Measurements from ENCODE around the gene IGSF23.
"Not testable (repeated sequence)": the region's sequence is repeated elsewhere in the genome, so short reads cannot be mapped to it uniquely, and the experiment has no call there.

Gene IGSF23

GRCh38 chr19:44664976-44665375 is 51.6 kb downstream of the IGSF23 start:
- no peak for DNase-seq (ENCODE audit: low read depth in 2 of 2)

DNA sequence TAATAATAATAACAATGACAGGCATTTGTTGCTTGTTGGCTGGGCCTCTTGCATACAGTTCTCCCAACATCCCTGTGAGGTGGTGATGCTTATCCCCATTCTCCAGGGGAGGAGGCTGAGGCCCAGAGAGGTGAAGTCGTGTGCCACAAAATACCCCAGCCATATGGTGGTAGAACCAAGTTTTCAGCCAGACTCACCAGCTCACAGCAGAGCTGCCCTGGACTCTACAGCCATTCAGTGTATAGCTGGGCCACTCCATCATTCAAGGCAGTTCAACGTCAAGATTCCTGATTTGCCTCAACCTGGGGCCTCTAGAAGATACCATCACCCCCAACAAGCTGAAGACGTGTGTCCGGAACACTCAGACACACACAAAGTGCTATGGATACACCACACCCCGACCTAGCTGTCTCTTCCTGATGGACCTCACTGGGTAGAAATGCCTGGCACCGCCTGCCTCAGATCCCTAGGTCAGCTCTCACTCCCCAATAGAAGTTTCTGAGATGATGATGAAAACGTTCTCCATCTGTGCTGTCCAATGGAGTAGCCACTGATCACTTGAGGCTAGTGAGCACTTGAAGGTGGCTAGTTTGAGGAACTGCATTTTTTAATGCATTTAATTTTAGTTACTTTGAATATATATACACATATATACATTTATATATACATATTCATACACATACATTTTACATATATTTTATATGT is 53.6 kb downstream of the IGSF23 start:
- DNase-seq (ENCODE audit: low read depth in 2 of 2): no peak

GRCh38 chr19:44668985-44669764 is 55.8 kb downstream of the IGSF23 start:
- no peak for DNase-seq (ENCODE audit: low read depth in 2 of 2)

DNA sequence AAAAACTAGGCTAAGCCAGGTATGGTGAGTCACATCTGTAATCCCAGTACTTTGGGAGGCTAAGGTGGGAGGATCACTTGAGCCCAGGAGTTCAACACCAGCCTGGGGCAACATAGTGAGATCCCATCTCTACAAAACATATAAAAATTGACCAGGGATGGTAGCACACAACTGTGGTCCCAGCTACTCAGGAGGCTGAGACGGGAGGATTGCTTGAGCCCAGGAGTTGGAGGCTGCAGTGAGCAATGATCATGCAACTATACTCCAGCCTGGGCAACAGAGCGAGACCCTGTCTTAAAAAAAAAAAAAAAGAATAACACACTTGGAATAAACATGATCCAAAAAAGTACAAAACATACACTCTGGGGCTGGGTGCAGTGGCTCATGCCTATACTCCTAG is 56.7 kb downstream of the IGSF23 start:
- DNase-seq (ENCODE audit: low read depth in 2 of 2): not testable (repeated sequence)

GRCh38 chr19:44671400-44671799 is 58.0 kb downstream of the IGSF23 start, which contains the start of gene CEACAM19:
Gene CEACAM19, plus strand, starts transcription at chr19:44671482. Its CDS starts 450 bp downstream, at chr19:44671932.
- DNase-seq (ENCODE audit: low read depth in 2 of 2): no peak

DNA sequence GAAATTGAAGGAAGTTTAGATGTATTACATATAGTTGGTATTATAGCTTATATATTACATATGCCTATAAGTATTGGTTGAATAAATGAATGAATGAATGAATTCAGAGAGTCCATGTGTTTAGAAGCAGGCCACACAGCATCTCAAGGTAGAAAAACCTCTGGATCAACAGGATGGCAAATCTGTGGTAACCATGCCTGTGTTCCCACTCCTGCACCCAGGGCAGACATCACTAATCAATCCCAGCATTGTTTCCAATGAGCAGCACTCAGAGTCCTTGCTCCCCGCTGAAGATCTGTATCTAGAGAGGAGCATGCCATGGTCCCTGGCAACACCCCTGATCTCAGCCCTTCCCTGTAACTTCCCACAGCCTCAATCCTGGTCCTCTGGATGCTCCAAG is 58.9 kb downstream of the IGSF23 start:
- DNase-seq (ENCODE audit: low read depth in 2 of 2): no peak

- no peak for DNase-seq (ENCODE audit: low read depth in 2 of 2)
These were observed 60.1 kb downstream of the IGSF23 start for GRCh38 chr19:44673510-44673909.

- DNase-seq (ENCODE audit: low read depth in 2 of 2): no peak
These were observed 62.2 kb downstream of the IGSF23 start for GRCh38 chr19:44675521-44675920.

- no peak for DNase-seq (ENCODE audit: low read depth in 2 of 2)
These were observed 63.9 kb downstream of the IGSF23 start for GRCh38 chr19:44677019-44677811.

DNA sequence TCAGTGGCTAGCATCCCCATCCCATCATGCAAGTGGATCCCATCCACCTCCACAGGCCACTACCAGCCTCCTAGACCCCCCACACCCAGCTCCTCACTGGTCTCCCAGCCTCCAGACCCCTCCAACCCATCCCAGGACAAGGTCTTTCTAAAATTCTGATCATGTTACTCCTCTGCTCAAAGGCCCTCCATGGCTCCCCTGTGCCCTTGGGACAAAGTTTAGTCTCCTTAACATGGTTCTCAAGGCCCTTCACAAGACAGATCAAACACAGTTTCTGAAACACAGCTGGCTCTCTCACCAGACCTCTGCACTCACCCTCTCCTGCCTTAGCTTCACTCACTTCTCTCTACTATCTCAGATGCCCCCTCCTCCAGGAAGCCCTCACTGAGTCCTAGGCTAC is 67.2 kb downstream of the IGSF23 start:
- no peak for DNase-seq (ENCODE audit: low read depth in 2 of 2)

DNA sequence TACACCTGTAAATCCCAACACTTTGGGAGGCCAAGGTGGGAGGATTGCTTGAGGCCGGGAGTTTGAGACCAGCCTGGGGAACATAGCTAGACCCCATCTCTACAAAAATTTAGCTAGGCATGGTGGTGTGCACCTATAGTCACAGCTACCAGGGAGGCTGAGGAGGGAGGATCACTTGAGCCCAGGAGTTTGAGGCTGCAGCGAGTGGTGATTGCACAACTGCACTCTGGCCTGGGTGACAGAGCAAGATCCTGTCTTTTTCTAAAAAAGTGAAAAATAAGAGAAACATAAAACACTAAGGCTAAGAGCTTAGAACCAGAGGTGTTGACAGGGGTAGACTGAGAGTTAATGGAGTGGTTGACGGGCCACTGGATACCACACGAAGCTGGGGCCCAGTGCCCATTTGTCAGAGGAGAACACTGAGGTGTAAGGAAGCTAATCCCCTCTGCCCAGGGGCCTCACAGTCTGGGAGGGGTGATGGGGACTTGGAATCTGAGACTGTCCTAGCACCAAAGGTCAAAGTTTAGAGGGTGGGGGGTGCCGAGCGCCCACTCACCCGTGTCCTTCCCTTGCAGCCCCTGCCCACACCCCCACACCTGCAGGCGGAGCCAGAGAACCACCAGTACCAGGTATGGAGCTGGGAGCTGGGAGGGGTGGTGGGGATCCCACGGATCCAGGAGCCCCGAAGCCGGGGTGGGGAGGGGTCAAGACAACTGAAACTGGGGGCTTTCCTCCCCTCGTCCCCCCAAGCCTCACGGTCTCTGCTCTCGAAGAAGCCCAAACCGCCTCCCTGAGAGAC is 68.8 kb downstream of the IGSF23 start:
- DNase-seq (ENCODE audit: low read depth in 2 of 2): no peak

- no peak for DNase-seq (ENCODE audit: low read depth in 2 of 2)
These were observed 69.4 kb downstream of the IGSF23 start for GRCh38 chr19:44682807-44683206.

GRCh38 chr19:44683434-44684210 is 70.3 kb downstream of the IGSF23 start:
- DNase-seq (ENCODE audit: low read depth in 2 of 2): no peak

DNA sequence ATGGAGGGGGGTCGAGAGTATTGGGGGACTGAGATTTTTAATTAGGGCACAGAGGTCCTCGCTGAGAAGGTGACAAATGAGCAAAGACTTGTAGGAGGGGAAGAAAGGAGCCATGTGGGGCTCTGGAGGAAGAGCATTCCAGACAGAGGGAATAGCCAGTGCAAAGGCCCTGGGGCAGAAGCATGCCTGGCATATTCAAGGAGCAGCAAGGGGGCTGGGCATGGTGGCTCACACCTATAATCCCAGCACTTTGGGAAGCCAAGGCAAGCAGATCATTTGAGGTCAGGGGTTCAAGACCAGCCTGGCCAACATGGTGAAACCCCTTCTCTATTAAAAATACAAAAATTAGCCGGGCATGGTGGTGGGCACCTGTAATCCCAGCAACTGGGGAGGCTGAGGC is 71.0 kb downstream of the IGSF23 start:
- DNase-seq (ENCODE audit: low read depth in 2 of 2): not testable (repeated sequence)

- no peak for DNase-seq (ENCODE audit: low read depth in 2 of 2)
These were observed 71.8 kb downstream of the IGSF23 start for GRCh38 chr19:44684892-44685863.

GRCh38 chr19:44685877-44686276 is 72.5 kb downstream of the IGSF23 start:
- no peak for DNase-seq (ENCODE audit: low read depth in 2 of 2)
